CD4-positive, alpha-beta T cell treated with Interleukin-15 for 1 hour (primary cell): ENCODE results near the gene ATP8B4.

Experiments used
- DNase-seq: peaks from one replicate; pipeline ENCODE4 v3.0.0-alpha.2; 2020

Gene ATP8B4

DNA sequence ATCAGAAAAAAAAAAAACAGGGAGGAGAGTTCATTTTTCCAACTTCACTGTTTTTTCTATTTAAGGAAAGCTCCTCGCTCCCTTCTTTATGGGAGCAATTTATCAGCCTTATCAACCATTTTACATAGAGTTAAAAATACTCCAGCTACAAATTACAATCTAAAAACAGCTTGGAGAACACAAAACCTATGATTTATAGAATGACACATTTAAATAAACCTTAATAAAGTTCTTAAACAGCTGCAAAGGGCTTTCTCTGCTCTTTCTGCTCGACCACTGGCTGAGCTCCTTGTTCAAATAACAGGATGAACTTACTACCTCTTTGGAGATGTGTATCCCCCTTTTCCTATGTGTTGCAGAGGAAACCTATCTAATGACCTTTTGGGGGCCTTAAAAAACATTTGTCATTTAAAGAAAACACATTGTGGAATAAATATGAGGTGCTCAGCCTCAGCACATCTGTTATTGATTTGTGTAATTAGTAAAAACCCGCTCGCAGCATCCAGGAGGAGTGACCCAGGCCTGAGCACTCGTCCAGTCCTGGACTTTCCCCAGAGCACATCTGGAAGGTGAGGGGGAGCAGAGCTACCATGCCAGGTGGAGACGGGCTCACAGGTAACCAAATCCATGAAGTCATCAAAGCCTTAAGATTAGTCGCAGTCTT lies 231.2 kb downstream of the ATP8B4 start:
- no peak for DNase-seq

DNA sequence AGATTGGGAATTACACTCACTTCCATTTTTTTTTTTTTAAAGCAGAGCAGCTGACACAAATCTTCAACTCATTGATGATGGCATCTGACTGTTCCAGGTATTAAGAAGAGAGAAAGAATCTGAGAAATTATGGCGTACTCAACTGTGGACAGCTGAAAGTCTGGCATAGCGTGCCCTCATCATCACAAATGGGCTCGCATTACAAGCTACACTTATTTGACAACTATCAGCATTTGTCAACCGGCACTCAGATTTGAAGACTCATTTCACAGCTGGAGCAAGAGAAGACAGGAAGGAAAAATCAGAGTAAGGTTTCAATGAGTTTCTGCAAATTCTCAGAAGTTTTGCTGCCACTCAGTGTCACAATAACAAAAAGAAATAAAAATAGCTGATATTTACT lies 235.9 kb downstream of the ATP8B4 start:
- DNase-seq: no peak

DNA sequence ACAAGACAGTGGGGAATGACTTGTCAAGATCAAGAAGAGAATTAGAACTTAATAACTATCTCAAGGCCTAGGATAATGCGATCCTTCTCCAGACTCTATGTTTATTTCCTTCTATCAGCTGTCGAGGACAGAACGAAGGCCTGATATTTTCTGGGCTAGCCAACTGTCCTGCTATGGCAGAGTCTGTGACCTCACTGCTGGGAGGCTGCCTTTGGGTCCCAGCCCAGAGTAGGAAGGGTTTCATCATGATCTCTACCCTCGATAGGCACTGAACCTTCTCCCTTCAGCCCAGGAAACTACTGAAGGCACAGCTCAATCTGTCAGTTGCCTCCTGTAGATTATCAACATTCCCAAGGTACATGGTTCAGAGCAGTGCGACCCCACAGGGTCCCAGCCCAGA lies 237.2 kb downstream of the ATP8B4 start:
- DNase-seq: no peak

DNA sequence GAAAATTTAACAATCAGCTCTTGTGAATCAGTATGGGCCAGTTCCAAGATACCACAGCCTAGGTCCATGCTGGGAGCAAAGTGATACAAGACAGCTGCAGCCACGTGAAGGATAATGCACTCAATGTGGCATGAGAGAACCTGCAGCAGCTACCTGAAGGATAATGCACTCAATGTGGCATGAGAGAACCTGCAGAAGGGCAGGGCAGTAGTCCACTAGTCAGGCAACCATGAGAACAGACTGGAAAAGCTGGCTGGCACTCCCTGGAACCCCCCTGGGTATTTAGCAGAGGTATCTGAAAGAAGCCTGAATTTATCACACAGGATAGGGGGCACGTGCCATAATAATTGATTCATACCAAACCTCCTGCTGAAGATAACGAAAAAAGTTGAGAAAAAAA lies 237.6 kb downstream of the ATP8B4 start:
- no peak for DNase-seq

DNA sequence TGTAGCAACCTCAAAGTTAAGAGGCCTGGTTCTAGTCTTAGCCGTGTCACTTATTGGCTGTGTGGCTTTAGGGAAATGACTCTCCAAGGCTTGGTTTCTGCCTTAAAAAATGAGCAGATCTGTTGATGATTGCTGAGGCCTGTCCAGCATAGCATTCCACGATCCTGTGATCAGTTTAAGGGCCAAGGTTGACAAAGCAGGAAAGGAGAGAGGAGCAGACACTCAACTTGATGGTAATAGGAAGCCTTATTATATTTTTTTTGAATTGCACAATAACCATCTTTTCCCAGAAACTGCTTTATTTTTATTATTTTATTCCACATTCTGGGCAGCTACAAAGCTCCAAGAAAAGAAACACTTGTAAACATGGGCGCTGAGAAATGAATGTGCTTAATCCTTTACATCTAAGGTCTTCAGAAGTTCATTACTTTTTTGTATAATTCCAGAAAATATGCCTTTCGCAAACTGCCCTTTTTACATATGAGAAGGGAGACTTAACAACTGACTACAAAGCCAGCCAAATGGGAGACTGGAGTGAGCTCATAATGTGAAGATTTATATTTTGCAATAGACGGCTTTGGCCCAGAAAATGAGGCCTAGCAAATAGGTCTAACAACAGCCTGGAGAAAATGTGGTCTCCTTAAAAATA lies 241.0 kb downstream of the ATP8B4 start:
- no peak for DNase-seq

DNA sequence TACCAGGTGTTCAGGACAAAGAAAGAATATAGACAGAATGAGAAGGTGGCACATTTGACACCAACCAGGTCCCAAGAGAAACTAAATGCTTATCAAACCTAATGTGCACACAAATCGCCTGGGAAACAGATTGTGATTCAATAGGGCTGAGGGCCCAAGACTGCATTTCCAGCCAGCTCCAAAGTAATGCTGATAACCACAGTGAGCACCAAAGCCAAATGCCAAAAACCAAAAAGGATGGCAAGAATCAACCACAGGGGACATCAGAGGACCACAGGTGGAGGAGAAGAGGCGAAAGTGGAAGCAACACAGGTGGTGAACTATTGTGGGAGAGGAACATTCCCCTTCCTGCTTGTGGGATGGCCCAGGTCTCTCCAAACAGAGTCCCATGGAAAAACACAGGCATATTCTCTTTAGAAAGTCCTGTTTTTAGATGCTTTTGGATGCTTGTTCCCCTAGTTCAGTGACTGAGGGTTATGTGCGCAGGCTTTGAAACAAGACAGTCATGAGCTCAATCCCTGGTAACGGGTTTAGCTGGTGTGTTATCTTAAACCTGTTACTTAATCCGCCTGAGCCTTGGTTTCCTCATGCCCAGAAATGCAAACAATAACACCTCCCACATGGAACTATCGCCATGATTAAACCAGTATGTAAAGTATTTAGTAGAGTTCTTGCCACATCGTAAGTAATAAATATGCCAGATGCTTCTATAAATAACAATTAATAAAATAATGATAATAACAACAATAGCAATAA lies 241.7 kb downstream of the ATP8B4 start:
- no peak for DNase-seq

DNA sequence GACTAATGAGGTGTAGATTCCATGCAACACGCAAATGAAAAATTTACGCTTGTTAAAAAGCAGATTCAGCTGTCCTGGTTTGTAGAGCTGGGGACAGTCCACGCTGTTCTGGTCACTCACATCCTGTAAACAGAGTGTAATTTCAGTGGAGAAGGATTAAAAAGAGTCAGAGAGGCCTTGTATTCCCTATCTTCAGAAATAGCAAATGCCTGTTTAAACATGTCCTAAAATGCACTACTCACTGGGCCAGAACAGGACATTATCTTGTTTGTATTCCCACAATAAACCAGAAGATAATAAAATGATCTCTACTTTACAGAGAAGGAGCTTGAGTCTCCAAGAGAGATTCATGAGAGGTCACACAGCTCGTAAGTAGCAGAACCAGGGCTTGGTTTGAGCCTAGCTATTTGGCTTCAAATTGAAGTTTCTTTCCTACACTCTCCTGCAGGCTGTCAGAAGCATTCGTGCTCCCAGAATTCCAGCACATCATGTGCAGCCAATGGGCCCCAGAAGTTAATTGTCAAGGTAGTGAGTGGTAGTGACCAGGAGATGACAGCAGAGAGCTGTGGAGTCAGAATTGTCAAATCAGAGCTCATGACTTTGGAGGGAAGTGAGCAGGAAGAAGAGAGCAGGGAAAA lies 242.5 kb downstream of the ATP8B4 start:
- DNase-seq: no peak

DNA sequence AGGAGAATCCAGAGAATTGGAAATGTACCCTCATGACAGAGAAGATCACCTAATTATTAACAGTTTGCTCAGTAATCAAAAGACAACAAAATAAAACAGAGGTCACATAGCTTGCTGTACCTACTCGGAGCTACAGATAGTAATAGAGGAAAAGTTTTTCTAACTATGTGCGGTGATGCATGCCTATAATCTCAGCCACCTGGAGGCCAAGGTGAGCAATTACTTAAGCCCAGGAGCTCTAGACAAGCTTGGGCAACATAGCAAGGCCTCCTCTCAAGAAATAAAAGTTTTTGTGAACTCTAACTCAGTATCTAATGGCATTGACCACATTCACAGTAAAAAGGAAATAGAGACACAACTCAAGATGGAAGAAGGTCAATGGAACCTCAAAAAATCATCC lies 243.6 kb downstream of the ATP8B4 start:
- DNase-seq: no peak

DNA sequence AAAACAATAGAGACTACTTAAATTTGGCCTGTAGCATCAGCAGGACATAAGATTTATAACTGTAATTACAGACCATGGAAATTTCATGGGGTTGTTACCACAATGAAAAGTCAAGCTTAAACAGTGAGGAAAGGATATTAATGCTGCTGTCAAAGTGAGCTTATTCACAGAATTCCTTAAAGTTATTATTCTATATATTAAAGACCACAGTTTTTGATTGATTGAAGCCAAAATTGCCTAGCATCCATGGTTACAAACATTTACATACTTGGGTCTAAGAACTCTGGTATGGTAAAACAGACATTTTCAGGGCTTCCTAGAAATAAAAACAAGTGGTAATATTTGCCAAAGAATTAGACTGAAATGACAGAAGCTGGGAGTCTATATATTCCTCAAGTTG lies 248.6 kb downstream of the ATP8B4 start:
- DNase-seq: no peak

DNA sequence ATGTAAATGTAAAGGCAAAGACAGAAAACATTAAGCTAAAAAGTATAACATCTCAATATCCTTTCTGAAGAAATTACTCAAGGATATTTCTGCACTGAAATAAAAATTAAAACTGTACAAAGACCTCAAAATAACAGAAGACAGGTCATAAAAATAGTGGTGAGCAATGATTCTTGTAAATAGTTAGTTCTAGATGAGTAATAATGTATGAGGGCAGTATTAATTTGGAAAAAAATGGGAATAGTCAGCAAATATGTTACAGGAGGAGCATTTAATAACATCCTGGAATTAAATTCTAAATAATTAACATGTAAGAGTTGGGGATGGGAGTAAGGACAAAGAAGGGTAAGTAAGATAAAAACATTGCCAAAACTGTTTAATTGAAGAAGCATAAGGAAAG lies 250.7 kb downstream of the ATP8B4 start:
- DNase-seq: no peak

DNA sequence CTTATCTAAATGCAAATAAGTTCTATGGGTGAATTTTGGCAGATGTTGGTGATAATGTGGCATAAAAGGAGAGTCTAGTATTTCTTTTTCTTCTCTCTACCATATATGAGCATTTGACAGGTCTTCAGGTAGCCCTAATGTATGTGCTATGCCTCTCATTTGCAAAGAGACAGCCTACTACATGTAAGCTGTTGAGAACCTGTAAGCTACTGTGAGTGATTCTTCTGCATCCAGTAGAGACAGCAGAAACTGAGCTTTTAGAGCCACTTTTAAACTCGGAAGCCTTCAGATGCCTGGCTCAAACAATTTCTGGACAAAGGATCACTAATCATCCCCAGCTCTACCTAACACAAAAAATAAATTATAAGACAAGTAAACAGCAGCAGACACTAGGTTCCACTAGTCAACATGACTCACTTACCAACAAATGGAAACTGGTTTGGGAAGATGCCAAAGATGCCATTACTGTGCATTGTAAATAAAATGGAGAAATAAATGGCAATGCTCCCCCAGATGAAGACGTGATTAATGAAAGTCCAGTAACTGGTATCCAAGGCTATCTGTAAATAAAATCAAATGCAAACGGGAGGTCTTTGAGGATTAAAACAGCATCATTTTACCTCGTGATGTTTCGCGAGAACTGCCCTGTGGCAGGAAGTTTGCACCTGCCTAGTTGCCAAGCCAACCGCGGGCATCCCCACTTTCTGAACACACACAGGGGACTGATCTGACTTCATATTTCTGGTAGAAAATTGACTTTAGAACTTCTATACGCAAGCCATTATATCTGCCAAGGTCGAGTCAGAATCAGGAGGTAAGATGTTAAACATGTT lies 252.9 kb downstream of the ATP8B4 start:
- no peak for DNase-seq

DNA sequence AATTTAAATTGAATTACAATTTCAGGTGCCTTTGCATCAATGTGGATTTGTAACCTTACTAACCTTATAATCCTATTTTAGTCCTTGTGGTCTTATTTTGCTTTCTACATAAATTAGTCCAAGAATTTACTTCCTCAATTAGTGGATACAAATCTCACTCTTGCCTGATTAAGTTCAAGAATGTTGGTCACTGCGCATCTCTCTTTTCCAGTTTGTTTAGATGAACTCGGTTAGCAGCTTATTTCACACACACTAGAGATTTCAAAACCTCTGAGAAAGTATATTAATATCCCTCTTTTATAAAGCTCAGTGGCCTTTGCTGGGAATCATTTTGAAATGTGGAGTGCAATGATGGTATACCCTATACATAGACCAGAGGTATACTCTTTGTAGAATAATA lies 254.8 kb downstream of the ATP8B4 start:
- DNase-seq: no peak

DNA sequence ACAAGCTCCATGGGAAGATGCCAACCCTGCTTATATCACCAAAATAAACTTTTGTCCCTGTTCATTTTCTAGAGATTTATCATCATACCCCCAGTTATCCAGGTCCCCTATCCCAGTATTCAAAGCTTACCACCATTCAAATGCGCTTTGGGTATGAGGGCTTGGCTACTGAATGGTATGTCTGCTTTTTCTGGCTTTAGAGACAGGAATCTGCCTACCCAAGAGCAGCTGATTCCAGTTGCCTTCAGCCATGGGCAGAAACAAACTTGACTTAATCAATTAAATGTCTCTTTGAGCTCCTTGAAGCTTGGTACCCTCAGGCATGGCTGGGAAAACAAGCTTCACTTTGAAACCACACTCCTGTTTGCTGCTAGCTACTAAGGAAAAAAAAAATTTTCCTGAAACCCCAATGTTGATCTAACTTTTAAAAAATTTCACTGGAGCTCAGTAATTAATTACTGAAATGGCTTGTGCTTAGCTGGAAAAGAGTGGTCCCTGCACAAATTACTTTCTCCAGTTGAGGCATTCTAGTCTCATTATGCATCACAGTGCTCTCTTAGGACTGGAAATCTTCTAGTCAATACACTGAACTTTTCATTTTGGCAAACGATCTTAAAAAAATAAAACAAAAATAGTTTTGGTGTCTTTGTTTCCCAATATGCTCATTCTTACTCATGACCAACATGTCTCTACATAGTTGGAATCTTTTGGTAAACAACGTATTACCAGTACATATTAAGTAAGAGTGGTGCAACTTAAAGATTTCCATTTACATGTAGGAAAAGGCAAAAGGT lies 255.4 kb downstream of the ATP8B4 start:
- DNase-seq: no peak

DNA sequence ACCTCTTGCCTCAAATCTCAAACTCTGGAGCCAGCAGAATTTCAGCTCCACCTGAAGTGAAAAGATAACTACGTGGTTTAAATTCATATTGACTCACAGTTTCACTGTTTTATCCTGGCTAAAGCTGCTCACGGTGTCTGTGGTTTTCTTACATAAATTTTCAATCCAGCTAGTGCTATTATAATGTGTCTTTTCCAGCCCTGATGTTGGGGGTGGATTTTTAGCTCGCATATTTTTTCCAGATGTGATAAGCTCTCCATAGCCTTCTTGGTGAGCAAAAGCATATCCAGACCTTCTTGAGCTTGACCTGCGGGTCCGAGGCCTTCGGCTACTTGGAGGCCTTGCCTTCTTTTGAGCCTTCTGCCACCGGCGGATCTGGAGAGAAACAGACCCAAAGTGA lies 258.9 kb downstream of the ATP8B4 start:
- DNase-seq: no peak

DNA sequence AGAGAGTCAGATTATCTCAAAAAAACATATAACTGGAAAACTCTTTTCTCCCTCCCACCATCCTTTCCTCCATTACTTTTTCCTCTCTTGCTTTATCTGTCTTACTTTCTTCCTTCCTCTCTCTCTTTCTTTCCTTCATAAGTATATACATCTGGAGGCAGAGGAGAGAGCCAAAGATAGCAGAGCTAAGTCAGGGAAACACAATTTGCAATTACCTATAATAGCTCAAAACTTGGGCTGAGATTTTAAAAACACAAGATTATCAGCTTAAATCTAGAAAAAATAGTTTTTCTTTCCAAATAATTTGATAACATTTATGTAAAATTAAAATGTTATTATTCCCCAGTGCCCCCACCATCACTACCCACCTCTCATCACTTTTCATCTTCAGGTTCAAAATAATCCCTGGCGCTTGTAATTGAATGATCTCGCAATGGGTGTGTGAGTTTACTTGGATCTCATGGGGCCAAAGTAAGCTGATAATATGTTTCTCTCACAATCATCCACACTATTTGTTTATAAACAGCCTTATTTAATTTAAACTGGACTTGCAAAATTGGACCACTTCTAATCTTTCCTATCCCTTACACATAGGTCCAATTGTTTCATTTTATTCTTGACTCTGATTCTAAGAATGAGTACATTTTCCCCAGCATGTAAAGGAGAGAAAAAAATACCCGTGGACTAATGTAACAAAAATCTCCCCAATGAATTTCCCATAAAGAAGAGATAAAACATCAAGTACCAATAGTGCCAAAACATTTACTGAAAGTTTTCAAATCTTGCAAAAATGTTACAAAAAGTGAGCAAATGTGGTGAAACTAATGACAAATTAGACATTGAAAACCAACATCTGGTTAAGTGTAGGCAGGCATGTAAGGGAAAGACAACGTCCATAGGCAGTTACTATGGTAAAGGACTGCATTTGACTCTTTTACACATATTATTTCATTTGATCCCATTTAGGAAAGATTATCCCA lies 261.2 kb downstream of the ATP8B4 start:
- no peak for DNase-seq

DNA sequence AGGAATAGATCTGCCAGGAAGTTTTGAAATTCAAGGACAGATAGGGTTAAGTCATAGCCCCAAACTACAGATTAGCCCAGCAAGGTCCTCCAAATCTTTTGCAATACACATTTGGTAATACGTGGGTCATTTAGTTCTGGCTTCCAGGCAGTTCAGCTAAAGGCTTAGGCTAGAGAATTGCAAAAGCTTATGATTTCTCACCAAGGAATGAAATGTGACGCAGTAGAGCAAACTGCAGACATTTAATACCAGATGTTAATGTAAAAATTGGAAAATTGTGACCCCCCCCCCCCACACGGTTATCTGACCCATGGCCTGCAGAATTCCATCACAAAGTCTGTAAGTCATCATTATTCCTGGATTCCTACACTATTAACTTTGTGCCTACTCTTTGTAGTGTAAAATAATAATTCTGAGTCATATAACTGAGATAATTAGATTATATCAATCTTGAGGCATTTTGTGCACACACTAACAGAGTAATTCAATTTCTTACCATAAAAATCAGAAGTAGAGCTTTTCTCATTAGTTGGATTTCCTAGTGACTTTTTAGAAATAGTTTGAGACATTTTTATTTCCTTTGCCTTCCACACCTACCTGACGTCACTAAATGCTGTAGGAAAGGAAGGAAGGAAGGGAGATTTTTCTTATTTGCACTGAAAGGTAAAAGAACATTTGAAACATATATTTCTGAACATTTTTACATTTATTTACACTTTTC lies 263.0 kb downstream of the ATP8B4 start:
- no peak for DNase-seq

DNA sequence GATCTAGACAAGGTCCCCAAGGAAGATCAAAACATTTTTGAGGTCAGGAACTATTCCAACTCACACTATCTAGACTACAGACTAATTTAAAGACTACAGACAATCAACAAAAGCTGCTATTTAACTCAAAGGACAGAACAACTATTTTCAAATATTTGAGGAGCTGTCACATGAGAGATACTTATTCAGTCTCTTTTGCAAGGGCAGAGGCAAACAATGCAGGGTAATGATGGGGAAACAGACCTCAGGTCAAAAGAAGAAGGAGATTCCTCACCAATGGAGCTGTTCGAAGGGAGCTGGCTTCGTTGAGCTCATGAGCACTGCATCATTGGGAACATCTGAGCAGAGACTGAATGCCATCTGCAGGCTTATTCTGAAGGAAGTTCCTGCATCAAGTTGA lies 266.3 kb downstream of the ATP8B4 start:
- DNase-seq: no peak

DNA sequence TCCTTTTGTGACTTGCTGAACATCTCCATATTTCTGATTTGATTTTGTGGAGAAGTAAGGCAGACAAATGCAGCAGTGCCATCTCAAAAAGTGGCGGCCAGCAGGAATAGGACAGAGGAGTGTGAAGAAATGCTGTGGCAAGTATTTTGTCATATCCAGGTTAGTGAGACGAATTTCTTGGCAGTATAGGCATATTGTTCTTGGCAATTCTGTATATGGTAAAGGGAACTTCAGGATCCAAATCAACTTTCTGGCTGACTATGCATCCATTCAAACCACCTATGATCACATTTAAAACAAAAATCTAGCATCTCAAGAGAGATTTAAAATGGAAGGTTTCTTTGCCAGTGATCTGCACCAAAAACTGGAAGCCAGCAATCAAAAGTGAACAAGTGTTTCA lies 270.2 kb downstream of the ATP8B4 start:
- no peak for DNase-seq

DNA sequence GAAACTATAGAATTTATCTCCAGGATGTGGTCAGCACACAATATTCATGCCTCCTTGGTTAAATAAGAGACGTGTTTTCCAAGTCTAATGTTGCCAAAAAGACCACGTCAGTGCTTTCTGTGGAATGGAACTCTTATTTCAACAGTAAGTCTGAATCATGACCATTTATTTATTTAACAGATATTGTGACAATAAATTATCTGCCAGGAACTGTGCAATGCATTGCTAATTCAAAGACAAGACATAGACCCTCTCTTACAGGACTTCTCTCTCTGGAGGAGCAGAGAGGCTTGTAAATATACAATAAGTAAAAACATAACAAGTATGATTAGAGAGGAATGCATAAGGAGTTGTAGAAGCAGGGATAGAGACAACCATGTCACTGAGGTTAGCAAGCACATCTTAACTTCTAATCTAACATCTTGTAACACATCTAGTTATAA lies 270.7 kb downstream of the ATP8B4 start:
- no peak for DNase-seq
